Upper lobe of right lung (tissue), 1 donor: Measurements from ENCODE around the gene CREB3L1. TPM values are rescaled to one million over a fixed set of nuclear protein-coding genes. Genes with fewer than 3 reads are reported as not detected.
A peak's percentile ranks its signal among the peaks of the same experiment; 100 is the strongest.

Source experiments
- ATAC-seq: fragments of 200-7000 bp; cut with Tn5 transposase; one replicate; pipeline ENCODE4 v1.9.1; 2020; ENCODE audit warnings: mild to moderate bottlenecking, moderate library complexity
- DNase-seq: peaks from one replicate; pipeline ENCODE4 v3.0.0-alpha.2; 2020
- H3K27ac ChIP-seq: fragments of 200-600 bp; one replicate; pipeline ENCODE4 v1.8.0; 2022
- H3K27me3 ChIP-seq: fragments of 200-600 bp; one replicate; pipeline ENCODE4 v1.8.0; 2022; ENCODE audit warnings: mild to moderate bottlenecking
- H3K36me3 ChIP-seq: fragments of 200-600 bp; one replicate; pipeline ENCODE4 v1.8.0; 2022
- H3K4me1 ChIP-seq: fragments of 200-600 bp; one replicate; pipeline ENCODE4 v1.8.0; 2022
- H3K4me3 ChIP-seq: fragments of 200-600 bp; one replicate; pipeline ENCODE4 v1.8.0; 2022; ENCODE audit warnings: mild to moderate bottlenecking
- H3K9me3 ChIP-seq: fragments of 200-600 bp; one replicate; pipeline ENCODE4 v1.8.0; 2022
- CTCF ChIP-seq: fragments of 200-600 bp; IDR thresholded peaks from one replicate; pipeline ENCODE4 v1.8.0; 2022; ENCODE audit warnings: antibody characterized with exemption
- intact Hi-C: fragments of 100-400 bp; cut with DNase I; formaldehyde crosslinking; loops from one replicate; pipeline ENCODE4 v1.11.0; 2022
- total RNA-seq: library from RNA; stranded (reverse); fragmentation: NEBNext Ultra II Directional; extraction: Animal tissue kit (Norgen Biotek cat#: 25700); gene quantifications from one replicate; pipeline ENCODE4 v1.2.1, GENCODE V29; 2021
- donor health status: DM: no; HTN: yes; CAD: no; lungs with severe emphysema.

The CREB3L1 gene
- total RNA-seq, 1 donor from 2014 or later, result 47.4 TPM

GRCh38 chr11:46240861-46241260, 36.6 kb upstream of the CREB3L1 start:
- H3K27ac ChIP-seq, result no peak overlapping the region
- H3K36me3 ChIP-seq, result no peaks in the 10 kb centered on the region
- H3K4me1 ChIP-seq, result peaks cover 42% of the 10 kb centered on the region
- DNase-seq (no peak), ATAC-seq (no peak)
- no peak overlapping the region for H3K4me3 ChIP-seq
- no peaks in the 10 kb centered on the region for H3K9me3 ChIP-seq
- TF ChIP-seq CTCF, result no peak
- no peaks in the 10 kb centered on the region for H3K27me3 ChIP-seq
- intact Hi-C loops, result loop anchor here (2.0 kb wide), 1 partner anchor 68 kb away; no protein-coding TSS in a partner anchor

- Histone ChIP-seq H3K36me3 (no peaks in the 10 kb centered on the region), H3K27ac (peak overlapping the region; percentile 88), H3K9me3 (no peaks in the 10 kb centered on the region), H3K27me3 (no peaks in the 10 kb centered on the region), H3K4me1 (peaks cover 29% of the 10 kb centered on the region), H3K4me3 (peak overlapping the region; percentile 56)
- DNase-seq, result no peak
- no peak for TF ChIP-seq CTCF
- intact Hi-C loops, result no loop called here
- no peak for ATAC-seq
Measured at GRCh38 chr11:46242041-46242951, 35.2 kb upstream of the CREB3L1 start.

- Histone ChIP-seq H3K36me3 (no peaks in the 10 kb centered on the region), H3K4me1 (peaks cover 24% of the 10 kb centered on the region), H3K27me3 (no peaks in the 10 kb centered on the region), H3K9me3 (no peaks in the 10 kb centered on the region), H3K27ac (peak overlapping the region; percentile 88), H3K4me3 (peak overlapping the region; percentile 56)
- intact Hi-C loops, result no loop called here
- TF ChIP-seq CTCF, result no peak
- ATAC-seq (peak; percentile 92), DNase-seq (peak; percentile 96)
Measured at GRCh38 chr11:46242952-46243795, 34.3 kb upstream of the CREB3L1 start.

- TF ChIP-seq CTCF, result no peak
- ATAC-seq, result no peak
- no peak for DNase-seq
- H3K9me3 ChIP-seq, result no peaks in the 10 kb centered on the region
- H3K4me1 ChIP-seq, result peaks cover 21% of the 10 kb centered on the region
- no peaks in the 10 kb centered on the region for H3K36me3 ChIP-seq
- no peaks in the 10 kb centered on the region for H3K27me3 ChIP-seq
- peak overlapping the region; percentile 88 for H3K27ac ChIP-seq
- intact Hi-C loops, result no loop called here
- H3K4me3 ChIP-seq, result peak overlapping the region; percentile 56
Measured at GRCh38 chr11:46243796-46244109, 33.7 kb upstream of the CREB3L1 start.

GRCh38 chr11:46246521-46246920, 30.9 kb upstream of the CREB3L1 start:
- peaks cover 13% of the 10 kb centered on the region for H3K4me1 ChIP-seq

More at GRCh38 chr11:46246521-46246920, 30.9 kb upstream of the CREB3L1 start:
- no peak for TF ChIP-seq CTCF
- Histone ChIP-seq H3K36me3 (no peaks in the 10 kb centered on the region), H3K27ac (no peak overlapping the region), H3K4me3 (no peak overlapping the region), H3K9me3 (no peaks in the 10 kb centered on the region), H3K27me3 (no peaks in the 10 kb centered on the region)
- intact Hi-C loops, result no loop called here
- no peak for DNase-seq
- no peak for ATAC-seq
